Brain microvascular endothelial cell (primary cell): ENCODE measurements around the gene MAPK1.

Source experiments
- DNase-seq: peaks from one replicate; pipeline ENCODE4 v3.0.0-alpha.2; 2020
- H3K27ac ChIP-seq: fragments of 250-450 bp; sonication (Bioruptor Pico); 2 replicates; pipeline ENCODE4 v1.5.1; 2020; ENCODE audit warnings: mild to moderate bottlenecking, moderate library complexity
- H3K27me3 ChIP-seq: fragments of 250-450 bp; sonication (Bioruptor Pico); replicated peaks from 2 replicates; pipeline ENCODE4 v1.5.1; 2020; ENCODE audit warnings: mild to moderate bottlenecking
- H3K36me3 ChIP-seq: fragments of 250-450 bp; sonication (Bioruptor Pico); replicated peaks from 2 replicates; pipeline ENCODE4 v1.5.1; 2020; ENCODE audit warnings: mild to moderate bottlenecking
- H3K4me3 ChIP-seq: 2 replicates; pipeline ENCODE4 v1.5.1; 2011; ENCODE audit warnings: low read depth, mild to moderate bottlenecking, control low read depth, low read length, moderate library complexity
- in situ Hi-C: cut with HindIII; loops from 2 replicates; pipeline ENCODE4 v1.10.0; 2017; ENCODE audit warnings: low sequenced_read_pairs, low pct_ligation_motif_present
- TF ChIP-seq, protein P1 (sequence below): IDR thresholded peaks from 2 replicates; pipeline ENCODE4 v1.5.1; 2011; ENCODE audit warnings: low read depth, mild to moderate bottlenecking, moderate library complexity, low read length, control low read depth, inconsistent platforms; ENCODE audit errors: missing control alignments

Gene MAPK1

GRCh38 chr22:21778705-21779363 lies 88.6 kb downstream of the MAPK1 start:
- peak; percentile 89 for DNase-seq
- no peak overlapping the region for H3K4me3 ChIP-seq
- peak overlapping the region; percentile 76 for H3K27ac ChIP-seq
- no peaks in the 10 kb centered on the region for H3K27me3 ChIP-seq
- H3K36me3 ChIP-seq, result peaks cover 41% of the 10 kb centered on the region
- in situ Hi-C loops, result no loop called here
- TF ChIP-seq, protein P1, sequence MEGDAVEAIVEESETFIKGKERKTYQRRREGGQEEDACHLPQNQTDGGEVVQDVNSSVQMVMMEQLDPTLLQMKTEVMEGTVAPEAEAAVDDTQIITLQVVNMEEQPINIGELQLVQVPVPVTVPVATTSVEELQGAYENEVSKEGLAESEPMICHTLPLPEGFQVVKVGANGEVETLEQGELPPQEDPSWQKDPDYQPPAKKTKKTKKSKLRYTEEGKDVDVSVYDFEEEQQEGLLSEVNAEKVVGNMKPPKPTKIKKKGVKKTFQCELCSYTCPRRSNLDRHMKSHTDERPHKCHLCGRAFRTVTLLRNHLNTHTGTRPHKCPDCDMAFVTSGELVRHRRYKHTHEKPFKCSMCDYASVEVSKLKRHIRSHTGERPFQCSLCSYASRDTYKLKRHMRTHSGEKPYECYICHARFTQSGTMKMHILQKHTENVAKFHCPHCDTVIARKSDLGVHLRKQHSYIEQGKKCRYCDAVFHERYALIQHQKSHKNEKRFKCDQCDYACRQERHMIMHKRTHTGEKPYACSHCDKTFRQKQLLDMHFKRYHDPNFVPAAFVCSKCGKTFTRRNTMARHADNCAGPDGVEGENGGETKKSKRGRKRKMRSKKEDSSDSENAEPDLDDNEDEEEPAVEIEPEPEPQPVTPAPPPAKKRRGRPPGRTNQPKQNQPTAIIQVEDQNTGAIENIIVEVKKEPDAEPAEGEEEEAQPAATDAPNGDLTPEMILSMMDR, result no peak

DNA sequence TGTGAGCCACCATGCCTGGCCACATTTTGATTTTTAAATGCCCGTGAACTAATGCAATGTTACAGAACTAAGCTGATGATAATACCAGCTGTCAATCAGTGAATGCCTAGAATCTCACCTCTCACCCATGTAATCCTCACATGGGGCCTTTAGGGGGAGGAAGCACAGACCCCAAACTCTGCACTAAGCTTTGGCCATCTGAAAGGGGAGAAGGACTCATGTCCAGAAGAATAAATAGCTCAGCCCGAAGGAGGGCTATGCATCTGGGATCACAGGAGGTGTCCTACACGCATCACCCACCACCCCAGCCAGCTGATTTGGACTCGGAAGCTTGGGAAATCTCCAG lies 95.8 kb downstream of the MAPK1 start:
- no peaks in the 10 kb centered on the region for H3K27me3 ChIP-seq
- in situ Hi-C loops, result no loop called here
- peaks cover 76% of the 10 kb centered on the region for H3K36me3 ChIP-seq
- TF ChIP-seq, protein P1, result no peak
- no peak for DNase-seq
- no peak overlapping the region for H3K4me3 ChIP-seq
- H3K27ac ChIP-seq, result no peak overlapping the region

DNA sequence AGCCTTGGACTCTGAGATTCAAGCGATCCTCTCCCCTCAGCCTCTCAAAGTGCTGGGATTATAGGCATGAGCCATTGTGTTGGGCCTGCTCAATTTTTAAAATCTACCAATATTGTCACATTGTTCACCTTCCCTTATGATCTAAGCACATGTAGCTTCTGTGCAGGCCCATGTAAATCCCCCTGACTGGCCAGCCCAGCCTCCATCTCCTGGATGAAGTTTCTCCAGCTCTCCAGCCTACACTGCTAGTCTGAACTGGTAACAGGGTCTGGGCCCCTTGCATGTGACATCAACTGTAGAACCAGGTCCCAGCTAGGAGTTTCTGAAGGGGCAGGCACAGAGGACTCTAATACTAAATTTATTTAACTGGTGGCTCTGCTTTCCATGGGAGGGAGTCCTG lies 99.0 kb downstream of the MAPK1 start:
- in situ Hi-C loops, result no loop called here
- Histone ChIP-seq H3K36me3 (peaks cover 93% of the 10 kb centered on the region), H3K27ac (no peak overlapping the region)

DNA sequence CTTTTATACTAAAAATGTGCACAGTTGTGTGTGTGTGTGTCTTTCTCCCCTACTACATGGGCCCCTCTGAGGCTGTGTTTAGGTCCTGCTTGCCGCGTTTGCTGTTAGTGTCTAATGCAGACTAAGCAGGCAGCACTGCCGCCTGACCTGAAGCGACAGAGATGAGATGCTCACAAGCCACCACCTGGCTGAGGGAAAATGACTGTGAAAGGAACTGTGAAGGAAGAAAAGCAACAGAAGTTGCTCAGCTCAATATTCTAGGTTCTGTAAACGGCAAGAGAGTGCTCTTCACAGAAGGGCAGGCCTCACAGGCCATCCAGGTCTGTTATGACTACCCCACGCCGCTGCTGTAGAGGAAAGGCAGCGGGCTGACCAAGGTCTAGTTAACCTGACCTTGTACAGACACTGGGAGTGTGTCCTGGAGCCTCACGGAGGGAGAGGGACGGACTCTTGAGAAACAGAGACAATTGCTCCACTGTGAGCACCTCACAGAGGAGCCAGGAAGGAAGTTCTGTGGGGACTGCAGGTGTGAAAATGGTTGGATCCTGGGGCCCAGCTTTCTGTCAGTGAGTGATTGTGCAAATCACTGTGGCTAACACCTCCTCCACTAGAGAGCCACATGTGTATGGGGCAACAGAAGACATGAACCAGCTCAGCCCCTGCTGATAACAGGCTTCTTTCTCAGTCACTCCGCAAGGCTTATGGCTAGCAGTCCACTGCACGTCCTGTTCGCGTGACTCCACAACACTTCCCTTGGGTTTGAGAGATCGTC lies 100.6 kb downstream of the MAPK1 start:
- Histone ChIP-seq H3K4me3 (no peak overlapping the region), H3K27ac (no peak overlapping the region), H3K36me3 (peaks cover 94% of the 10 kb centered on the region), H3K27me3 (no peaks in the 10 kb centered on the region)
- no peak for DNase-seq
- in situ Hi-C loops, result no loop called here
- TF ChIP-seq, protein P1, result no peak

More for the DNA sequence above, 99.0 kb downstream of the MAPK1 start:
- H3K4me3 ChIP-seq, result no peak overlapping the region
- DNase-seq, result no peak
- H3K27me3 ChIP-seq, result no peaks in the 10 kb centered on the region
- TF ChIP-seq, protein P1, result no peak

- TF ChIP-seq, protein P1, result no peak
- in situ Hi-C loops, result no loop called here
- DNase-seq, result no peak
- Histone ChIP-seq H3K27me3 (no peaks in the 10 kb centered on the region), H3K36me3 (peaks cover 87% of the 10 kb centered on the region), H3K4me3 (no peak overlapping the region), H3K27ac (no peak overlapping the region)
Measured at GRCh38 chr22:21765909-21766529, 101.4 kb downstream of the MAPK1 start.
